GM21515 (cell line): ENCODE measurements around the gene ALG3.

Experiments
- ATAC-seq: cut with Tn5 transposase; IDR thresholded peaks from one replicate; pipeline ENCODE4 v1.9.1; 2021; ENCODE audit not compliant: unreplicated experiment

The ALG3 gene

GRCh38 chr3:184236033-184236410 is 12.7 kb downstream of the ALG3 start:
- no peak for ATAC-seq

- no peak for ATAC-seq
These were observed 13.3 kb downstream of the ALG3 start for GRCh38 chr3:184235381-184236032.

GRCh38 chr3:184234671-184235380 is 13.9 kb downstream of the ALG3 start:
- no peak for ATAC-seq

DNA sequence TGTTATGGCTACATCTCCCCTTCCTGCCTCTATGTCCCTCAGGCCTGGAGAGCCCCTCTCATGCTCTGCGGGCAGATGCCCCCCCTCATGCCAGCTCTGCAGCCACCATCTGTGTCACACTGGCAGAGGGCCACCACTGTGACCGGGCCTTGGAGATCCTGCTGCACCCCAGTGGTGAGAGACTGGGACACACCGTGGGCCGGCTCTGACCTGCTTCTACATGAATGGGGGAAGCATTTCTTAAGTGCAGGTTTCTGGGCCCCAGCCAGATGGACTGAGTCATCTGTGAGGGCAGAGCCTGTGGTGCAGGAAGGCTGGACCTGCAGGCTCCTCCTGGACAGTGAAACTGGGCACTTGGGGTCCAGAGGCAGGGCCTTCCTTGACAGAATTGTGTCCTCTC is 14.5 kb downstream of the ALG3 start:
- ATAC-seq, result no peak

DNA sequence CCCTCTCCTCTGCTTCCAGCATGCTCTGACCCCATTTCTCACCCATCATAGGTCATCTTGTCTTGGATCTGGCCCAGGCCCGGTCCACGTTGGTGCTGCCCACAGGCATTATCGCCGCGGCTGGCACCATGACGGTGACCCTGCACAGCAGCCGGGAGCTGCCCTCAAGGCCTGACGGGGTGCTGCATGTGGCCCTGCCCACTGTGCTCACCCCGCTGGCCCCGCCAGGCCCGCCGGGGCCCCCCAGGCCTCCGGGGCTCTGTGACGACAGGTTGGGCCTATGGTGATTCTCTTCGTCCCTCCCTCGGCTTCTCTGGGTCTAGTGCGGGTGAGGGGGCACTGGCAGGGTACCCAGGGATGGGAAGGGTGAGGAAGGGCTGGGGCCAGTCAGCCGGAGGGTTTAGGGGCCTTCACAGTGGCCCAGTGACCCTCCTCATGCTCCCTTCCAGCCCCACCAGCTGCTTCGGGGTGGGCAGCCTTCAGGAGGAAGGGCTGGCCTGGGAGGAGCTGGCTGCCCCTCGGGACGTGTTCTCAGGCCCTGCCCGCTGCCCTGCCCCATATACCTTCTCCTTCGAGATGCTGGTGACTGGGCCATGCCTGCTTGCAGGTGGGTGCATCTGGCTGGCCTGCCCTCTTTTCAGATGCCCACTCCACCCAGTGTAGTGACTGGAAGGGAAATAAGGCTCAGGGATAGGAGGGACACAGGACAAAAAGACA is 15.5 kb downstream of the ALG3 start:
- ATAC-seq, result no peak

DNA sequence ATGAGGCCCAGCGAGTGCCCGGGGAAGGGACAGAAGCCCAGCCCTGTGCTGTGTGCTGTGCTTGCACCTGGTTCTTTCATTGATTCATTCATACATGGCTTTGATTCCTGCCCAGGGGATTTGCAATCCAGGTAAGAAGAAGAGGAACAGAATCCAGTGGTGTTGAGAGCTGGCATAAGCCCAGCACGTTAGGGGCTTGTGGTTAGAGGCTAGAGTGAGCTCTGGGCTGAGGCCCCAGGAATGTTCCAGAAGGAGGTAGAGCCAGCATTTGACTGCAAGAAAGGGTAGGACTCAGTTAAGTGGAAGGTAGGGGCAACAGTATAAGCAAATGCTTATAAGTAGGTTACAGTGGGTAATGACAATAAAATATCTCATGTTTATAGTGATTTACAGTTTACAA is 17.1 kb downstream of the ALG3 start:
- no peak for ATAC-seq

GRCh38 chr3:184230603-184231528 is 17.9 kb downstream of the ALG3 start:
- no peak for ATAC-seq

DNA sequence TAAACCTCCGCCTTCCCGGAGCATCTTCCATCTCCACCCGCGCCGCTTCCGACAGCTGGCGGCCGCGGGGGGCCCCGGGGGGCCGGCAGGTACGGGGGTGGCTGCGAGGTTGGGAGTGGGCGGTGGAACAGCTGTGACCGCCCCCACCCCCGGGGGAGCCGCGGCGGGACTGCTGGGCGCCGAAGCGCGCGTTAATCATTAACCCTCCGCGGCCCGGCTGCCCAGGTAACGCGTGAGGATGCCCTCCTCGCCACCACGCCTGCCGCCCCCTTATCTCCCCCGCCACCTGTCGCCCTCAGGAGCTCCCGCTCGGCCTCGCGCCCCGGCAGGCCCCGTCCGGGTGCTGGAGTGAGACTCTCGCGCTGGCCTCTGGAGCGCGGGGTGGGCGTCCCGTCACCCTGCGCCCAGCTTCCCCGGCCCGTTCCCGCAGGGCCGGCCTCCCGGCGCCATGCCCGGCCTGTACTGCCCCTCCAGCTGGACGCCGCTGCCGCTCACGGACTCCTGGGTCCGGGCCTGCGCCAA is 18.6 kb downstream of the ALG3 start:
- ATAC-seq, result no peak

DNA sequence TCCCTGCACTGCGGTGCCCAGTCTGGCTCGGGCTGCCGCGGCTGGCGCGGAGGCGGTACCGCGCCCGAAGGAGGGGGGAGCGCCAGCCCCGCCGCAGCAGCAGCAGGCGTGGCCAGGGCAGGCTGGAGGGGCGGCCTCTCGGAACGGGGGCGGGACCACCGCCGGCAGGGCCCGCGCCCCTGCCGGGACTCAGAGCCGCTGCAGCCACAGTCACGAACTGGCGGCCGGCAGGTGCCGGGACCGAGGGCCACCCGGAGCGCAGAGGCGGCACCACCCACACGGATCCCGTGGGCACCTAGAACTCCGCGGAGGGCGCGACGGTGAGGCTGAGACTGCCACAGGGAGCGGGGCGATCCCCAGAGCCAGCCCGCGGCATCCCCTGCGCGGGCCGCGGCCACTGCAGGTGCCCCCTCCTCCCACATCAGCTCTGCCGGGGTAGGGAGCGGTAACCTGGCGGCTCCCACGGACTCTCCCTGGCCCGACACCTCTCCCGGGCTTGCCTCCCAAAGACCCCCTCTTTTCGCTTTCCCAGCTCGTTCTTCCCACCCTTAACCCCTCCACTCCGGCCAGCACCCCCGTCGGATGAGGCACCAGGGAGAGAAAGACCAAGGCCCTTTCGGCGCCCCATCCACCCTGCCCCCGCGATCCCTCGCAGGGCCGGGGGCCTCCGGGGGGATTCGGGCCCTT is 19.2 kb downstream of the ALG3 start, which contains the start of gene VWA5B2:
VWA5B2 (plus strand) TSS at position 192 of the 687 bp plus-strand sequence. CDS start 944 bp downstream, outside the sequence.
- ATAC-seq, result peak; percentile 72

DNA sequence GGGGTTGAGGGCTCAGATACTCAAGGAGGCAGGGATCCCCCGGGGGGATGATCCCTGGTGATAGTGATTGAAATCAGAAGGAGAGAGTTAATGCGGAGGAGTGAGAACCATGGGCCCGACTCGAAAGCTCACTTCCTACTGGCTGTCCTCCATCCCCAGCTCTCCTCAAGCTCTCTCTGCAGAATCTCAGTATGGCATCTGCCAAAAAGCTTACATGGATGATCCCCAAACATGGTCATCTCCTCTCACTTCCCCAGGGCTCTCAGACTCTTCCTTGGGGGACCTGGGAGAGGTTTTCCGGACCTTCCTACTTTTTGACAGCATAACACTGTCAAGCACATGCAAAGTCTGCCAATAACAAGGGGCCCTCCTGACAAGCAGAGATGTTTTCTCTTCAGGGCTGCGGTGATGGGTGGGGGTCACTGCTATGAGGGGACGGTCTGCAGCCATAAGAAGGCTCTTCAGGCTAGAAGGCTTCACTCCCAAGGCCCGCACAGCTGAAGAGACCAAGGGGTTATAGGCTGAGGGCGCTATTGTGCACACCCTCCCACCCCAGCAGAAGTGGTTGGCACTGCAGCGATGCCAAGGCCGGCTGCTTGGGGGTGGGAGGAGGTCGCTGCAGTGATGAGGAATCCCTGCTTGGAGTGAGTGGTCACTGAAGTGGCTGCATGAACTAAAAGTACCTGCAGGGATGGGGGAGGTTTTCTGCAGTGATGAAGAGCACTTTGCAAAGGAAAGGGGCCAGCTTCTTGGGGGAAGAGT is 20.2 kb downstream of the ALG3 start:
- ATAC-seq, result no peak

DNA sequence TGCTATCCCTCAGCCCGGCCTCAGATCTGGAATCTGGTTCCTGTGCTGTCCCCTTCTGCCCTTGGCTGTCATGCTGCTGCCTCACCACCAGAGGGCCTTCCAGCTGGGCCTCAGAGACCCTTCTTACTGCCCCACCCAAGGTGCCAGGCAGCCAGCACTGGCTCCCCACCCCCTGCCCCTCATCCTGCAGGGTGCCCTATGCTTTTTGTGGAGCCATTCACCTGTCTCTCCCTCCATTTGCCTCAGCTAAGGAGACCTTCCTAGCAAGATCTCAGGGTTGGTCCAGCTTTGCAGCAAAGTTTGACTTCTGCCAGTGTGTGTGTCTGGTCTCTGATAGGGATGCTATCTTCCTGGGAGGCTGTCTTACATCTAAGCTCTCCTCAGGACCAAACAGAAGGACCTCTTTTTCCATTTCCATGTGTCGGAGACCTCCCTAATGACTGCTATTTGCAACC is 21.3 kb downstream of the ALG3 start:
- peak; percentile 58 for ATAC-seq

DNA sequence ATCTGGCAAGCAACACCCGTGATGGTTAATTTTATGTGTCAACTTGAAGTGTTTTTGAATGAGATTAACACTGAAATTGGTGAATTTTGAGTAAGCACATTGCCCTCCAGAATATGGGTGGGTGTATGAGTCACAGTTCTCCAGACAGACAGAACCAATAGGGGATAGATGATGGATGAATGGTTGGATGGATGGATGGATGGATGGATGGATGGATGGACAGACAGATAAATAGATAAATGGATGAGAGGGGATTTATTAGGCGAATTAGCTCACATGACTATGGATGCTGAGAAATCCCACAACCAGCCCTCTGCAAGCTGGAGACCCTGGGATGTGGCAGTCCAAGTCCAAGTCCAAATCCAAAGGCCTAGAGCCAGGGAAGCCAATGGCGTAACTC is 24.8 kb downstream of the ALG3 start:
- no peak for ATAC-seq

- ATAC-seq, result no peak
These were observed 26.2 kb downstream of the ALG3 start for GRCh38 chr3:184222521-184222920.

GRCh38 chr3:184218814-184219213 is 29.9 kb downstream of the ALG3 start:
- no peak for ATAC-seq

GRCh38 chr3:184211718-184212117 is 37.0 kb downstream of the ALG3 start:
- ATAC-seq, result no peak

GRCh38 chr3:184211297-184211696 is 37.5 kb downstream of the ALG3 start:
- ATAC-seq, result no peak

DNA sequence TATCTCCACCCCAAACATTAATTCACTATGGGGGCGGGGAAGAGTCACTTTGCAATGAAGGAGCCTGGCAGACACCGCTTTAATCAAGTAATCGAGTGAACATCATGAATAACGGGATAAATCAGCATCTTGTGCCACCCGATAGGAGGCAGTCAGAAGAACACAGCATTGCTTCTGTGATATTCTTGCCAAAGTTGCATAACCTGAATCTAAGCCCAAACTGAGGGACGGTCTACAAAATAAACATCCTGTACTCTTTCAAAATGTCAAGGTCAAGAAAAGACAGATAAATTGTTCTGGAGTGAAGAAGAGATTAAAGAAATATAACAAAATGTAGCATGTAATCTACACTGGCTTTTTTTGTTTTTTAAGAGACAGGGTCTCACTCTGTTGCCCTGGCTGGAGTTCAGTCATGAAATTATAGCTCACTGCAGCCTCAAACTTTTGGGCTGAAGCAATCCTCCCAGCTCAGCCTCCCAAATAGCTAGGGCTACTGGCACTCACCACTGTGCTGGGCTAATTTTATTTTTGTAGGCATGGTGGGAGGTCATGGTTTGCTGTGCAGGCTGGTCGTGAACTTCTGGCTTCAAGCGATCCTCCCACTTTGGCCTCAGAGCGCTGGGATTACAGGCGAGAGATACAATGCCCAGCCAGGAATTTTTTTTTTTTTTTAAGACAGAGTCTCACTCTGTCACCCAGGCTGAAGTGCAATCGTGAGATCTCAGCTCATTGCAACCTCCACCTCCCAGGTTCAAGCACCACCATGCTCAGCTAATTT is 39.4 kb downstream of the ALG3 start:
- ATAC-seq, result no peak

DNA sequence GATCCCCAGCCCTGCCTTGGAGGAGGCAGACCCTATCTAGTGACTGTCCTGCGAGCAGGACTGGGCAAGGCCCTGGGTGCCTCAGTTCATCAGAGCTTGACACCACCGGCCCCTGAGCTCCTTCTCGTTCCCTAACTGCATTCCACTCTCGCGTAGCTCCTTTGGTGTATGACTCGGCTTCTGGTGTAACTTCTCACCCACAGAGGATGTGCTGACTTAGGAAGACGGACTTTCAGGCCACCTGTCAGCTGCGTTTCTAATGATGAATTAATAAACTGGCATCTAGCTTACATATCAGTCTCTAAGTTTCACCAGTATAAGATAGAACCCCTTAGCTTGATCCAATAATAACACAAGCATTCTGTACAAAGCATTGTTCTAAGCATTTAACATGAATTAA is 45.2 kb downstream of the ALG3 start:
- no peak for ATAC-seq

DNA sequence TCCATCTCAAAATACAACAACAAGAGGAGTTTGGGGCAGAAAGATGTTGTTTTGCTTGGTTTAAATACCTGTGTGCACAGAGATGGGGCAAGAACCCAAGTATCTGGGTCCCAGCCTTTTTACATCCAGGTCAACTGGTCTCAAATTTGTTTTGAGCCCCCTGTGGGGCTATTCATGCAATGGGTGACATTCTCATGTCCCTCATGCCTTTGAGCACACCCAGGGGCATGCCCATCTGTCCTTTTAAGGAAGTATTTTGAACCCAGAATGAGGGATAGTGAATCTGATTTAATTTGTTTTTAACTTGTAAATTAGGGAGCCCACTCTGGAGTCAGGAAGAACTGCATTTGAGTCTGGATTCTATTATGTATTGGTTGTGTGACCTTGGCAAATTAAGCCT is 47.9 kb downstream of the ALG3 start:
- no peak for ATAC-seq
